Stimulated activated CD4-positive, alpha-beta T cell treated with anti-CD3 and anti-CD28 coated beads, Interleukin-12 subunit alpha, Interleukin-12 subunit beta, amount 100 ng/mL, for 24 hours (primary cell): Measurements from ENCODE around the gene P2RY11.

ENCODE experiments used
- DNase-seq, 2 experiments: peaks; one replicate each; pipeline ENCODE4 v3.0.0-alpha.2; 2020; ENCODE audit warnings: low read depth in 2 of 2

The P2RY11 gene

GRCh38 chr19:10141479-10141878 lies 30.0 kb downstream of the P2RY11 start:
- no peak for DNase-seq

DNA sequence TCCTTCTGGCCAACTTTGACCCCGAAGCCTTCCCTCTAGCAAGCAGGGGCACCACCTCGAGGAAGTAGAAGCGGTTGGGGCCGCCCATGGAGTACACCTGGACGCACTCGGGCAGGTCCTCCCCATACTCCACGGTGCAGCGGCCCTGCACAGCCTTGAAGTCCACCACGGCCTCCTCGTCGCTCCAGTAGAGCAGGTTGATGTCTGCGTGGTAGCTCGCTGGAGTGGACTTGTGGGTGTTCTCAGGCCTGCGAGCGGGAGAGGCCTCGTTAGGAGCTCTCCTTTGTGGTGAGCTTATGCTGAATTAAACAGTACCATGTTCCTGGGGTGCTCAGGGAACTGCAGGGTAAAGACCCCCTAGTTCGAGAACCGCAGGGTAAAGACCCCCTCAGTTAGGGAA lies 30.5 kb downstream of the P2RY11 start:
- DNase-seq, result no peak

DNA sequence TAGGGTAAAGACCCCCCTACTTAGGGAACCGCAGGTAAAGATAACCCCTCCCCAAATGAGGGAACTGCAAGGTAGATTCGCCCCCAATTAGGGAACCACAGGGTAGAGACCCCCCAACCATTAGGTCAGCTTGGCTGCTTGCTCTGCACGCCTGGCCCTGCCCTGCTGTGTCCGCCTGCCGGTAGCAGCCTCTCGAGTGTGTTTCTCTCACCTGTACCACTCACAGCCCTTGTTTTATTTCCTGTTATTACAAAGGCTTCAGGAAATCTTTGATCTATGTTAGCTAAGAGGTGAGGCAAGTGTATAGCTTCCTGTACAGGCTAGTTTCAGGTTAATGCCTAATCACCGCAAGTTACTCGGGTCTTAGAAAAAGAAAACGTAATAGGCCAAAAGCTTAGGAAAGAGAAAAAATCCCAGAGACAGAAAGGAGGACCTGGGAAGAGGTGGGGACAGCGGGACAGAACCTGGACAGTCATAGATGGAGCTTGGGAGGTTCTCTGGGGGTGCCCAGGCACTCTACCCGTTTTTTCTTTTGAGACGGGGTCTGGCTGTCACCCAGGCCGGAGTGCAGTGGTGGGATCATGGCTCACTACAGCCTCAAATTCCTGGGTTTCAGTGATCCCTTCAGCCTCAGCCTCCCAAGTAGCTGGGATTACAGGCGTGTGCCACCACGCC lies 31.3 kb downstream of the P2RY11 start:
- DNase-seq, result no peak

DNA sequence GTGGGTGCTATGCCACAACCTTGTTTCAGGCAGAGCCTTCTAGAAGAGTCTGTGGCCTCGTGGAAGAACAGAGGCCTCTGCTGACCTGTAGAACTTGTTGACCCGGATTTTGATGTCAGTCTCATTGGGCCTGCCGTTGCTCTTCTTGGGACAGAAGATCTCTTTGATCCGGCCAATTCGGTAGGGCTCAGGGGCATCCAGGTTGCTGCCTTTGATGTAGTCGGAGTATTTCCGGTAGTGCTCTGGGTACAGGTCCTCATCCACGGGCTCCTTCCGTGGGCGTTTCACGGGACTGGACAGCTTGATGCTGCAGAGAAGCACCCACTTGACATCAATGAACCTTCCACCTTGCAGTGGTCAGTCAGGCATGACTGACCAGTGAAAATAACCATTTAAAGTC lies 32.2 kb downstream of the P2RY11 start:
- no peak for DNase-seq

GRCh38 chr19:10144361-10144760 lies 32.9 kb downstream of the P2RY11 start:
- DNase-seq, result no peak

- no peak for DNase-seq
These were observed 33.5 kb downstream of the P2RY11 start for GRCh38 chr19:10145031-10145430.

GRCh38 chr19:10146142-10146541 lies 34.6 kb downstream of the P2RY11 start:
- DNase-seq, result no peak

- DNase-seq, result no peak
These were observed 37.9 kb downstream of the P2RY11 start for GRCh38 chr19:10149427-10149826.

GRCh38 chr19:10151521-10151920 lies 40.0 kb downstream of the P2RY11 start:
- no peak for DNase-seq

- no peak for DNase-seq
These were observed 40.6 kb downstream of the P2RY11 start for GRCh38 chr19:10152100-10152499.

DNA sequence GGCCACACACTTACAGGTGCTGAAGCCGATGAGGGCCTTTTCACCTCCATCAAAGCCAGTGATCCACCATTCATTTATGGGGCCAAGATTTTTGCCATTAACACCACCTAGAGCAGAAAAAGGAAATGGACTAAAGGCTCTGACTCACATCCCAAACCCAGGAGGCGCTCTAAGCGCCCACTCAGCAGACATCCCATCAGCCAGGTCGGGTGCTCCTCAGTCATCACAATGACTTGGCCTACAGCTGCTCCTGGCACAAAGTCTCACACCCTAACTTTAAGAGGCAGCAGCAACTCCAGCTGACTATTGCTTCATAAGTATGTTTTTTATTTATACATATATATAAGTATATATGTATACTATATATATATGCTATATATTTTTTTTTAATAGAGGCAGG lies 44.3 kb downstream of the P2RY11 start:
- DNase-seq, result no peak

GRCh38 chr19:10158071-10158470 lies 46.6 kb downstream of the P2RY11 start:
- DNase-seq, result no peak

DNA sequence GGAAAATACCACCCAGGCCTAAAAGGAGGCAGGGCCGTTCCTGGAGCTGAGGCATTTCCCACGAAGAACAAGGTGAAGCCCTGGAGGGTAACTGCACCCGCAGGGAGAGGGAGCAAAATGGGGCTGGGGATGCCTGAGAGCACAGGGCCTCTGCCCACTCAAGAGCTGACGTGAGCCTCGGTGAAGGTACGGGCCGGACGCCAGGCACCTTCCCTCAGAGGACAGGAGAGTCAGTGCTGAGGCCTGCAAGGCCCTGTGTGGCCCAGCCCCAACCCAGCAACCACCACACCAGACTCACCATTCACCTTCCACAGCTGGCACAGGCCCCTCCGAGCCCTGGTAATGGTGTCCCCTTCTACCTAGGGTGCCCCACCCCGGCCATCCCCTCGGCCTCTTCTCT lies 47.0 kb downstream of the P2RY11 start:
- DNase-seq, result no peak

- DNase-seq, result no peak
These were observed 48.1 kb downstream of the P2RY11 start for GRCh38 chr19:10159610-10160009.

DNA sequence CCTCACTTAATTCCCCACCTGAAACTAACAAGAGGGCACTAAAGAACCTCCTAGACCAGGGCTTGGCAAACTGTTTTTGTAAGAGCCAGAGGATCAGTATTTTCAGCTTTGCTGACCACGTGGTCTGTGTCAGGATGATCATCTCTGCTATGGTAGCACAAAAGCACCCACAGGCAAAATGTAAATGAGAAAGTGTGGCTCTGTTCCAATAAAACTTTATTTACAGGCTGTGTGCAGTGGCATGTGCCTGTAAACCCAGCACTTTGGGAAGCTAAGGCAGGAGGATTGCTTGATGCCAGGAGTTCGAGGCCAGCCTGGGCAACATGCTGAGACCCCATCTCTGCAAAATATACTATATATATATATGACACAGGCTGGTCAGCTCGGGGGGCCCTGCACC lies 52.0 kb downstream of the P2RY11 start:
- no peak for DNase-seq
